Neutrophil (primary cell): ENCODE data around the gene TEX19.
"Not testable (repeated sequence)": the region's sequence is repeated elsewhere in the genome, so short reads cannot be mapped to it uniquely, and the experiment has no call there.

Source experiments
- H3K27ac ChIP-seq: fragments of 200-600 bp; sonication (generic); 2 replicates; pipeline ENCODE4 v1.5.1; 2016; ENCODE audit warnings: mild to moderate bottlenecking, moderate library complexity
- H3K27me3 ChIP-seq: fragments of 200-600 bp; sonication (generic); 2 replicates; pipeline ENCODE4 v1.6.0; 2016; ENCODE audit warnings: mild to moderate bottlenecking
- H3K36me3 ChIP-seq: fragments of 200-600 bp; sonication (generic); 2 replicates; pipeline ENCODE4 v1.5.1; 2017
- H3K4me1 ChIP-seq, 2 experiments: fragments of 200-600 bp in 1 of 2; sonication (generic) in 1 of 2; 1 replicate in 1 of 2; 2 replicates in 1 of 2; pipeline versions ENCODE4 v1.5.1 to v1.6.1; 2013 to 2016; ENCODE audit warnings: low read depth in 1 of 2, low read length in 1 of 2, mild to moderate bottlenecking in 1 of 2, moderate library complexity in 1 of 2; ENCODE audit not compliant: control insufficient read depth in 1 of 2, insufficient read depth in 1 of 2
- H3K4me3 ChIP-seq, 2 experiments: fragments of 200-600 bp in 1 of 2; sonication (generic) in 1 of 2; 1 replicate in 1 of 2; 2 replicates in 1 of 2; pipeline ENCODE4 v1.5.1; 2013 to 2016; ENCODE audit warnings: low read depth in 1 of 2, low read length in 1 of 2, mild to moderate bottlenecking in 1 of 2, moderate library complexity in 1 of 2
- H3K9me3 ChIP-seq: fragments of 200-600 bp; sonication (generic); 2 replicates; pipeline ENCODE4 v1.5.1; 2016
- CTCF ChIP-seq: fragments of 200-600 bp; sonication (generic); IDR thresholded peaks from 2 replicates; pipeline ENCODE4 v1.5.1; 2016; ENCODE audit warnings: antibody characterized with exemption

TEX19 gene

GRCh38 chr17:82371333-82372248 is 12.5 kb downstream of the TEX19 start, which contains the start of gene UTS2R:
UTS2R (plus strand) TSS chr17:82371765; CDS start chr17:82374325, 2,560 bp downstream.
- Histone ChIP-seq H3K27ac (no peak within 1 kb of the TSS), H3K27me3 (peaks cover 100% of the 10 kb centered on the region), H3K4me3 (no peak within 1 kb of the TSS), H3K36me3 (no peaks in the 10 kb centered on the region), H3K4me1 (peaks cover 6 to 7% of the 10 kb centered on the region in 2 experiments), H3K9me3 (no peaks in the 10 kb centered on the region)
- no peak for TF ChIP-seq CTCF

GRCh38 chr17:82372249-82373071 is 13.4 kb downstream of the TEX19 start:
- no peak for TF ChIP-seq CTCF
- Histone ChIP-seq H3K9me3 (no peaks in the 10 kb centered on the region), H3K4me3 (no peak overlapping the region), H3K4me1 (peaks cover 6 to 8% of the 10 kb centered on the region in 2 experiments), H3K36me3 (no peaks in the 10 kb centered on the region), H3K27me3 (peaks cover 95% of the 10 kb centered on the region), H3K27ac (no peak overlapping the region)

GRCh38 chr17:82373072-82373452 is 14.0 kb downstream of the TEX19 start:
- not testable (repeated sequence) for H3K4me1 ChIP-seq, H3K27ac ChIP-seq, H3K9me3 ChIP-seq, H3K36me3 ChIP-seq, H3K4me3 ChIP-seq
- H3K27me3 ChIP-seq = peaks cover 95% of the 10 kb centered on the region

- peaks cover 95% of the 10 kb centered on the region for H3K27me3 ChIP-seq
Observed at GRCh38 chr17:82373731-82374625, 14.9 kb downstream of the TEX19 start.

More at GRCh38 chr17:82373731-82374625, 14.9 kb downstream of the TEX19 start:
- H3K9me3 ChIP-seq = no peaks in the 10 kb centered on the region
- TF ChIP-seq CTCF = no peak
- no peak overlapping the region for H3K27ac ChIP-seq
- H3K4me1 ChIP-seq = peaks cover 6 to 8% of the 10 kb centered on the region in 2 experiments
- H3K36me3 ChIP-seq = no peaks in the 10 kb centered on the region
- no peak overlapping the region for H3K4me3 ChIP-seq
